Spleen (tissue), 7 donors: ENCODE results near the gene GRM5.

Experiments used
- CTCF ChIP-seq, 11 experiments: fragments of 200-600 bp in 7 of 11; fragments of 450-650 bp in 4 of 11; sonication (generic) in 4 of 11; IDR thresholded peaks in 8 of 11; conservative IDR thresholded peaks in 3 of 11; 1 replicate in 7 of 11; 2 replicates in 4 of 11; pipeline versions ENCODE4 v1.4.0 to v1.8.0; 2016 to 2021; ENCODE audit warnings: antibody characterized with exemption in 11 of 11, inconsistent platforms in 4 of 11, mild to moderate bottlenecking in 1 of 11
- POLR2A ChIP-seq, 3 donors: fragments of 450-650 bp; IDR thresholded peaks; one replicate each; pipeline ENCODE4 v1.5.1; 2017; ENCODE audit warnings: antibody characterized with exemption in 3 of 3, mild to moderate bottlenecking in 1 of 3
- POLR2AphosphoS5 ChIP-seq, 3 donors: sonication (generic); formaldehyde crosslinking; IDR thresholded peaks; one replicate each; pipeline ENCODE4 v1.5.1; 2017; ENCODE audit warnings: antibody characterized with exemption in 3 of 3
- donor health status: DM: no; HTN: no; CAD: no; lungs with moderate emphysema.
- donor health status: DM: no; HTN: no; CAD: no.
- donor health status: DM: no; HTN: no; CAD: no.

DNA sequence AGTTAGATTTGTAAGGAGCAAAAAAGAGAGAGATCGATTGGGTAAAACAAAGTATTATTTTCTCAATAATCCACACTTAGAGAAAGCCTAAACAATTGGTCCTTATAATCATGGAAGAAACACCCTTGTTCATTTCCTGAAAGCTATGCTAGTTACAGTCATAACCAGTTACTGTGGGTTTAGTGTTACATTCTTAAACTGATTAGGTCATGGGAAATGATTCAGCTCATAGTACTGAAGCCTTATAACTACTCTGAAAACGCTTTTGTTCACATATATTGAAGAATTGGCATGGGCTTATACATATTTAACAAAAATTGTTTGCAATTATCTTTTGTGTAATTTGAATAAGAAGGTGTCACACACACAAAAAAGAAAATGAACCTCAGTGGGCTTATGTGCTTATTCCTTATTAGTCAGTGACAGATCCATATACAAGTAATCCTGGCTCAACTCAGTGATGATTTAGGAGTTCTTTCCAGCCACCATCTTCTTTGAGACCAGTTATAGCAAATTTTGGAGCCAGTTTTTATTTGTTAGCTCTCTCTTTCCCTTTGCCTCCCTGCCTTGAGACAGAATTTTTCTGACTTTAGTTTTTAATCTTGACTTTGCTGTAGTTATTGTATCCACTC is 529.8 kb downstream of the GRM5 start:
- TF ChIP-seq POLR2AphosphoS5 (IDR thresholded peaks at IDR 0.05), result no peak
- no peak for TF ChIP-seq POLR2A (IDR thresholded peaks at IDR 0.05)
- no peak for TF ChIP-seq CTCF (IDR thresholded peaks at IDR 0.05 in 8 of 11, conservative IDR thresholded peaks at IDR 0.05 in 3 of 11)
